GM19043 (cell line): ENCODE data around the gene RNF214.

ENCODE experiments used
- ATAC-seq: cut with Tn5 transposase; IDR thresholded peaks from one replicate; pipeline ENCODE4 v1.9.1; 2021; ENCODE audit warnings: low read depth; ENCODE audit not compliant: unreplicated experiment

Gene RNF214

DNA sequence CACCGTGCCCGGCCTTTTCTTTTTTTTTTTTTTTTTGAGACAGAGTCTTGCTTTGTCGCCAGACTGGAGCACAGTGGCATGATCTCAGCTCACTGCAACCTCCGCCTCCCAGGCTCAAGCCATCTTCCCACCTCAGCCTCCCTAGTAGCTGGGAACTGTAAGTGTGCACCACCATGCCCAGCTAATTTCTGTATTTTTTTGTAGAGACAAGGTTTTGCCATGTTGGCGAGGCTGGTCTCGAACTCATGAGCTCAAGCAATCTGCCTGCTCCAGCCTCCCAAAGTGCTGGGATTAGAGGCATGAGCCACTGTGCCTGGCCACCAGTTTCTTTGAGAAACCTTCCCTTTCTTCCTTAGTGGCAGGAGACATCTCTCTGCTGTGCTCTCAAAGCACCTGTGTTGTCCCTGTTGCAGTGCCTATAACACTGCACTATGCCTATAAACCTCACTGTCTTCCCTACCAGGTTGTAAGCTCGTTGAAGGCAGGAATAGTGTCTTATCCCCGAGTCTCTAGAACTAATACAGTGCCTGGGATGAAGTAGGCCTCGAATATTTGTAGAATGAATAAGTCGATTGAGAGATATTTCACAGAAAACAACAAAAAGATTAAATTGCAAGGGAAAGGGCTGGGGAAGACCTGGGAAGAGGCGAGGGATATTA, 19.6 kb upstream of the RNF214 start:
- no peak for ATAC-seq

DNA sequence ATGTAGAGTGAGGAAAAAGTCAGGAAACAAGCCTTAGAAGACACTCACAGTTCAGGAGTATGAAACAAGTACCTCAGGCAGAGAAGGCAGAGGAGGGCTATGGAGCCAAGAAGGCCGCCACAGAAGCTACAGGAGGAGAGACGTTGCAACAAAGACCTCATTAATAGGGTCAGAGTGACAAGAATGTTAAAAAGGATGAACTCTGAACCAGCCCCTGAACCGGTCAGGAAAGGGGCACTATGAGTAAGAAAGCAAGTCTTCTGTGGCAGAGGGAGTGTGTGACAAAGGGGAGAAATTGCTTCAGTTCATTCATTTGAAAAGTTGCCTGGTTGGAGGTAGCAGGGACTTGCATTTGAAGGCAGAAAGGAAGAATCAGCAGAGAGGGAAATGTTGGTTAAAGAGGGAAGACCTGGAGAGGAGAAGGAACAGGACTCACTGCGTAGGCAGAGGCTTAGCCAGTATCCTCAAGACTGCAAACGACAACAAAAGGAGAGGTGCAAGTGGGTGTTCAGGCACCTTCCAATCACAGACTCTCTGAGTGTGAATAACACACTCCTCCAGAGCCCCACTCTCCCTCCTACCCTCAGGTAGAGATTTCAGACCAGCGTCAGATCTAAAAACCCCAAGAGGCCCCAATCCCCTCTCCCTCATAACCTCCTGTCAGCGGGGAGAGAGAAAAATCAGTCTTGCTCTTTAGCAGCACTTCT, 17.9 kb upstream of the RNF214 start:
- ATAC-seq: no peak

DNA sequence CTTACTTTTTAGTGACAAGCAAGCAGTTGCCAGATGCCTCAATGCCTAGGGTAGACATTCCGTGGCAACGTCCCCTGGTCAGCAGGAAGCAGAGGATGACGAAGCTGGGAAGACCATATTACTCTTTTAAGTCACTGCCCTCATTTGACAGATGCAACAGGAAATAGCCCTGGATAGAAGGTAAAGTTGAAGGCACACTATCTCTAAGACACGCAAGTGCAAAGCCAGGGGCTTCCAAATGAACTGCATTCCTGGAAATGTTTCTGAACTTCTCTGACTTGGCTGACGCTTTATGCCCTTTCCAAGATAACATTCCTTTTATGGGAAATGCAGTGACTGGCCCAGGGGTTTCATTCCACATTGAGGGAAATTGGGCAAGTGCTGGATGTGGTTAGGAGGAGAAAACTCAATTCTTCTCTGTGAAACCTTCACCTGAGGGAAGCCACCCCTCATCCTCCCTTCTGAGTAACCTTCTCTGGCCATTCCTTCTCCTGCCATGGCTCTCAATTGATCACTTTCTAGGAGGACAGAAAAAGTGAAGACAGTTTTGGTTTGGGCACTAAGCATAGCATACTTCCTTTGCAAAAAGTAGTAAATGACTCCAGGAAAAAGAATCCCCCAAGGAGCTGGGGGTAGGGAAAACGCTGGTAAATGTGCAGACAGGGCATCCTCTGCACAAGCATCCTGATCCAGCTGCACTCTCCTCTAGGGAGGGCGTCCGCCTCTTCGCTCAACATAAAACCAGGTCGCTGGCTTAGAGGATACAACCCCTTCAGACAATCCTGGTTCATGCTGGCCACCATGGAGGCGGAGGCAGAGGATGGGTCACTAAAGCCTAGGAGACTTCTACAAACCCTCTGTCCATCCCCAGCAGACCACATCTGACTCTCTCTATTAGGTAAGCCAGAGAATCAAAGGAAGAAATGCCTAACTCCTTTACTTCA, 15.1 kb upstream of the RNF214 start:
- ATAC-seq: no peak

DNA sequence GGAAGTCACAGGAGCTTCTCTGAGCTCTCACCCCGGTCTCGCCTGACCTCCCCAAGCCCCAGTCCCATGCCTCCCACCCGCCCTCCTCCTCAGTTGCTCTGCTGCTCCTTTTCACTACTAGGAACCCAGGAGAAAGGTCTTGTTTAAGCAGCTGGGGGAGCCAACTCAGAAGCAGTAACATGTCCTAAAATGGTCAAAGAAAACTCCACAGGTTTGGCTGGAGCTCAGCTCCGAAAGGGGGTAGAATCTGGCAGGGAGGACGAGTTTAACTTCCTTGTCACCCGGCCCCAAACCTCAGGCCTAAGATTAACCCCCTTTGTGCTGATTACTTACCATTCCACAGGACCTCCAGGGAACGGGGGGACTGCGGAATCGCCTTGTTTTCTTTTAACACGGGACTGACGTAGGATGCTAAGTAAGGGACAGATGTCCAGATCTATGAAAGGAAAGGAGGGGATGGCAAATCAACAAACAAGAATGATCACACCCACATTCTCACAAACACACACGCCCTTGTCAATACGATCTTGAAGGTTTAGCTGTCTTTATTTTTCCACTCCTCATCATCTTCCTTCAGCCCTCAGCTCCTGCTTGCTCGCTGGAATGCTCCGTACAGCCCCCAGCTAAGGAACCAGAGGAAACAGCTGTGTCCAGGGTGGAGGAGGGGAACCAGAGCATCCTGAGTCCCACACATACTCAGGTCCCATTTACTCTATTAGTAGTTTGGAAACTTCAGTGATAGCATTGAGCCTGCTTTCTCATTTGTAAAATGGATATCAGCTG, 14.1 kb upstream of the RNF214 start:
- ATAC-seq: no peak

DNA sequence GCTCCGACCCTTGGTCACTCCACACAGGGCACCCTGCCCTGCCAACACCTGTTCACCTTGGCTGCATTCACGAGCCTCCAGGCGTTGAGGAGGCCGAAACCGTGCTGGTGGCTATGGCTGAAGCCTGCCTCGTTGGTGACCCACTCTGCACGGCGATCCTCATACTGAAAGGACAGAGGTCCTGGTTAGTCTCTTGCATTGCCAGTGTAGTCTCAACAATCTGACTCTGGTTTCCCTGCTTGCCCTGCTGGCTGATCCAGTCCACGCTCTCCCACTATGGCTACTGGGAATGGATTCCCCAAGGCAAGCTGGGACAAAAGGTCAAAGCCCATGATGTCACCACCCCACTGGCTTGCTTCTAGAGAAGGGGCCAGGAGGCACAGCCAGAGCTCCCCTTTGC, 13.5 kb upstream of the RNF214 start:
- ATAC-seq: no peak

DNA sequence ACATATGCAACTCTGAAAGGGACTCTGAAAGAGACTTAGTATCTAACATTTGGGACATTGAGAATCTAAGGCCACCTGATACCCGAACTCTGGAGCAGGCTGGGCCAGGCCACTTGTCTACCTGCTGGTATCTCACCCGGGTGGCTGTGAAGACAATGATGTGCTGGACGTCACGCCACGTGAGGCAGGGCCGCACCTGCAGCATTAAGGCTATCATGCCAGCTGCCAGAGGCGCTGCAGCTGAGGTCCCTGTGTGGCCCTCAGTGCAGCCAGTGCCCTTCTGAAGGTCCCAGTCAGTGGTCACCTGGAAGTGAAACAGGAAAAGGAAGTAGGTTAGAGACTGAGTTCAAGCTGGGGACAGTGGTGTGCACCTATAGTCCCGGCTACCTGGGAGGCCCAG, 13.0 kb upstream of the RNF214 start:
- ATAC-seq: no peak

DNA sequence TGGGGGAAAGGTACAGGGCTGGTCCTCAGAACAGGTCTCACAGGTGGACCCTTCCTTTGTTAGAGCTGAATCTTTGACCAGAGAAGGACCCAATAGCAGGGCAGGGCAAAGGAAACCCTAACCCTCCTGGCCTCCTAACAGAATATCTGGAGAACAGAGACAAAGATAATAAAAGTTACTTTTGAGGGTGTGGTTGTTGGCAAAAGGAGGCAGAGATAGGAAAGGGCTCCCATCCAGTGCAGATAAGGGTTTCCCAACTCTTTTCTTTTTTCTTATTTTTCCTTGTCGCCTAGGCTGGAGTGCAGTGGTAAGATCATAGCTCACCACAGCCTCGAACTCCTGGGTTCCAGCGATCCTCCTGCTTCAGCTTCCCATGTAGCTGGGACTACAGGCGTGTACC, 12.5 kb upstream of the RNF214 start:
- ATAC-seq: no peak

DNA sequence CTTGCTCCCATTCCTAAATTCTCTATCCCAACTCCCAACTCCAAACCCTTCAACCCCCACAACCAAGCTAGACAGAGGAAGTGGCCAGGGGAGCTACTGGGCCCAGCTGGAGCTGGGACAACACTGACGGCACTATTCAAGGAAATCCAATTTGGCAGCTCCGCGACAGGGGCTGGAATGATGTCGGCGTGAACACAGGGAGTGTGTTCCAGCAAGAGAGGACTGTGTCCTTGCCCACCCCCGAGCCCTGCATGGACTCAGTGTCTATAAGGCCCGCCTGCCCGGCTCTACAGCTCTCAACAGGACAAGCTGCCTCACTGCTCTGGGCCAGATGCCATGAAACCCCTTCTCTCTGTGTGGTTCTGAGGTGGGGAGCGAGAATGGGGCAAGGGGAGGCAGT, 11.9 kb upstream of the RNF214 start:
- ATAC-seq: no peak

DNA sequence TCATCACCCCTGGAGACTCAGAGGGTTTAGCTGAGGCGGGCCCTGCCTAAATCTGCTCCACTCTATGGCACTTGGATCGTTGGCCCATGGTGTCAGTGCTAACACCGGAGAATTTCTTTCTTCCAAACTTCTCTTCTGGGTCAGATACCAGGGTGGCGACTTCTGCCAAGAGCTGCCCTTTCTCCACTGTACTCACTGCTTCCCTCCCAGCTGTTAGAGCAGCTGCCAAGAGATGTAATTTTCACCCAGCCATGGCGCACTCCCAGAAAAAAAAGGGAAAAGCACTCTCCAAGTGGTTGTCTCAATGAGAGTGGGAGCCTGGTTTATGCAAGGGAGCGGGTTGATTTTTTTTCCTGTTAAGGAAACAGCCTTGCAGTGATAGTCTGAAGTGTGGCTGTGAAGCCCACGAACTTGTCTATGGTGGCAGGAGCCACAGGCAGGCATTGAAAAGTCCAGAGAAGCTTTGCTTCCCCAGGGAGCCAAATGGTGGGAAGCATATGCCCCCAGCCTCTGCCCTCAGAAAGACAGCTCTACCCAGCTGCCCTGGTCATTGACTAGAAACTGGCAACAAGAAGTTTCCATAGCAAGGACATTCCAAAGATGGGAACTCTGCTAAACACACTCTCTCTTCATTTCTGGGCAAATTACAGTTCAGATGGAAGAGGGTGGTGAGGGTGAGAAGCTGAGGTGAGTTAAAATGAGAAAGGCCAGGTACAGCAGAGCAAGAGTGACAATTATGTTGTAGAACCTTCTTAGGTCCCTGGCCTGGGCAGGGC, 11.3 kb upstream of the RNF214 start:
- no peak for ATAC-seq

DNA sequence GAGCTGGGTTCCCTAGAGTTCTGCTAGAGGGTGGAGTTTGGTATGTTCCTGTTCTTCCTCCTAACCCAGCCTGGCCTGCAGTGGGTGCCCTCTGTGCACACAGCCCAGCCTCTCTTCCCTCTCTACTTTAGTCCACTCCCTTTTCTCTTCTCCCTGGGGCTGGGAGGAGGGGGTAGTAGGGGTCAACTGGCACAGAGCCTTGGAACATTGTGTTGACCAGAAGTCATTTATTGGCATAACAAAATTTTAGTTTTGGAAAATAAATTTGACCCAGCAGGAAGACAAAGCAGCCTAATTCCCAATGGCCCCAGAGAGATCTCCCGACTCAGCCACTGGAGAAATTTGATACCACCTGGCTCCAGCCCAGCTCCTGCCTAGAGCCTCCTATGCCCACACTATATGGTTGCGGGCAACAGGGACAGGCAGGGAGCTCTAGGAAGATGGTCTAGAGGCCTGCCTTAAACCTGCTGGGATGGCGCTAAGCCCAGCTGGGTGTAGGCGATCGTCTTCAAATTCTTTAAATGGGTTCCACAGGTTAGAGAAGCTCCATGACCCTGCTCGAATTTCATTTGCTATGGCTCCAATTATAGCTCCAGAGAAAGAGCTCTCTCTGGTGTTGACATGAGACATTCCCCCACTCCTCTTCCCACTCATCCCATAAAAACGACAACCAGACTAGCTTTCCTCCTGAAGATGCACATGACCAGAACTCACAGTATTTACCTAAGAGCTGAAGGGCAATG, 10.5 kb upstream of the RNF214 start:
- no peak for ATAC-seq

DNA sequence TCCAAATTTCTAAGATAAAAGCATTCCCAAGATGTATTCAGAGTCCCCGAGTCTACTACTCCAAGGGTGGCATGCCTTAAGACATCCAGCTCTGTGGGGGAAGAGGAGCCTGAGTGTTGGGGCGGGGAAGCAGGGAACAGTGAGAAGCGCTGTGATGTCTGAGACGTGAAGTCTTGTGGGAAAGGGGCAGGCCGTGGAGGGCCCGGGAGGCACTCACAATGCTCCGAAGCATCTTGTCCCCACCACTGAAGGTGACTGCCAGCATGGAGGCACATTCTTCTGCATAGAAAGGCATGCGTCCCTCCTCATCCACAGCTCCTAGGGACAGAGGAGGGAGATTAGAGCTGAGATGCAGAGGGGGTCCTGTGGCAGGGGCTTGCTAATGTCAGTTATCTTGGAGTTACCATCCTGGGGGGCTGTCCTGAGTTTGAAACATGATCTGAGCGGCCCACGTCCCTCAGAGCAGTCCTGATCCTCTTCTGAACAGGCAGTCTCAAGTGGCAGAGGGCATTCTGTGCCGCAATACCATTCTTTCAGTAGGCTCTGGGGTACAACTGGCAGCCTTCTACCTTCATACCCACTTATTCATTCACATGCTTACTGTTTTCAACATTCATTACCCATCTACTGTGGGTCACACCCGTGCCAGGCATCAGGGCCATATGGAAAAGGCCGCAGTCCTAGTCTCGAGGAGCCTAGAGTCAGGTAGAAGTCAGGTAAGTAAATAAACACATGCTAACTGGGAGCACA, 9.3 kb upstream of the RNF214 start:
- ATAC-seq: no peak

DNA sequence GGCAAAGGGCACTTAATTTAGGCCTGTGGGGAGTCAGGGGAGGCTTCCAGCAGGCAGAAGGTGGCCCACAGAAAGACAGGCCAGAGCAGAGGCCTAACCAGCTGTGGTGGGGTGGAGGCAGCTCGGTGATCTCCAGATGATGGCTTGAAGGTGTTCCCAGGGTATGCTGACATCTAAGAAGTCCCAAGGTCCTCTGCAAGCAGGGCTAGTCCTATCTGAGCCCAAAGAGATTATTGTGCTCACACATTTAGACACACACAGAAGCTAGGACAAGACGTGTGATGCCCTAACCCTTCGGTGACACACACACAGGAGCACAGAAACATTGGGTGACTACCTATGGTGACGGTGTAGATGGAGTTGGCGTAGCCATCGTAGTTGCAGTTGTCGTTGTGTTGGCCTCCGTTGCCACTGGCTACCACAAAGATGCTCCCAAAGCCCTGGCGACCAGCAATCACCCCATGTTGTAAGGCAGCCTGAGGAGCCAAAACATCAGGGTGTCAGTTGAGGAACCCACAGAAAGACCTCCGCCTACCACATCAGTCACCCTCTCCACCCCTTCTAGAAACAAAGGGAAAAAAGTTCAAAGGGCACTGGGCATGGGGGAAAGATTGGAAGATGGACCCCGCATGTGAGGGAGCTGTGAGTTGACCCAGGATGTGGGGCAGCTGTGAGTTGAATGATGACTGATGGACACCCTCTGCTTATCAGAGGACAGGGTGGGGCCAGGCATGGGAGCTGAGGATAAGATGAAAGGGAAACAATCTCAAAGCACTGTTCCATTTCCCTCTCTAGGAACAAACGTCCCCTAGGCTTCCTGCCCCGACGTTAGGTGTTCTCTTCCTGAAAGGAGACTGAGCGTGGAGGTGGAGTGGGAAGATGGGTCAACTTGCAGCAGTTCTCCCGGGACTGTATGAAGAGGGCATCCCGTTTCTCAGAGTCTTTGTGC, 8.5 kb upstream of the RNF214 start:
- no peak for ATAC-seq

DNA sequence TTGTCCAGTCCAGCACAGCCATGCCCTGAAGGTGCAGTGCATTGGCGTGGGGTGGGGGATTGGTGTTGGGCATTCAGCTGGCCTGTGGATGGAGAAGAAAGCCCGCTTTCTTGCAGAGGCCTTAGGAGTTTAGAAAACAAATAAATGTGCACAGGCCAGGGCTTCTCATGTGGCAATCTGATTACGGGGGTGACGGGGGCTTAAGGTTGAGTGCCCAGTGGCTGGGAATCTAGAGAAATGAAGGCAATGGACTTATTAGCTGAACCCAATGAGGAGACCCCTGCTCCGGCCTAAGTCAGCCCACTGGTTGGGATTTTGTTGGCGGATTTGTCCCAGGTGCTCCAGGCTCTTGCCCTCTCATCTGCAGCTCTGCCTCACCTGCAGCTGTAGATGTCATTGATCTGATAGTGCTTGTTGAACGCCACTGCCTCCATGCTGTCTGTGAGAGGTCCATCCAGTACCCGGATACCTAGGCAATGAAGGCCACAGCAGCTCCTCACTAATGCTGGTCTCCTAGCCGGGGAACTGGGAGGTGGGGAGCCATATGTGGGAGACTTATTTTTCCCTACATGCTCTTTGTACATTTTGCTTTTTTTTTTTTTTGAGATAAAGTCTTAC, 6.8 kb upstream of the RNF214 start:
- ATAC-seq: no peak

DNA sequence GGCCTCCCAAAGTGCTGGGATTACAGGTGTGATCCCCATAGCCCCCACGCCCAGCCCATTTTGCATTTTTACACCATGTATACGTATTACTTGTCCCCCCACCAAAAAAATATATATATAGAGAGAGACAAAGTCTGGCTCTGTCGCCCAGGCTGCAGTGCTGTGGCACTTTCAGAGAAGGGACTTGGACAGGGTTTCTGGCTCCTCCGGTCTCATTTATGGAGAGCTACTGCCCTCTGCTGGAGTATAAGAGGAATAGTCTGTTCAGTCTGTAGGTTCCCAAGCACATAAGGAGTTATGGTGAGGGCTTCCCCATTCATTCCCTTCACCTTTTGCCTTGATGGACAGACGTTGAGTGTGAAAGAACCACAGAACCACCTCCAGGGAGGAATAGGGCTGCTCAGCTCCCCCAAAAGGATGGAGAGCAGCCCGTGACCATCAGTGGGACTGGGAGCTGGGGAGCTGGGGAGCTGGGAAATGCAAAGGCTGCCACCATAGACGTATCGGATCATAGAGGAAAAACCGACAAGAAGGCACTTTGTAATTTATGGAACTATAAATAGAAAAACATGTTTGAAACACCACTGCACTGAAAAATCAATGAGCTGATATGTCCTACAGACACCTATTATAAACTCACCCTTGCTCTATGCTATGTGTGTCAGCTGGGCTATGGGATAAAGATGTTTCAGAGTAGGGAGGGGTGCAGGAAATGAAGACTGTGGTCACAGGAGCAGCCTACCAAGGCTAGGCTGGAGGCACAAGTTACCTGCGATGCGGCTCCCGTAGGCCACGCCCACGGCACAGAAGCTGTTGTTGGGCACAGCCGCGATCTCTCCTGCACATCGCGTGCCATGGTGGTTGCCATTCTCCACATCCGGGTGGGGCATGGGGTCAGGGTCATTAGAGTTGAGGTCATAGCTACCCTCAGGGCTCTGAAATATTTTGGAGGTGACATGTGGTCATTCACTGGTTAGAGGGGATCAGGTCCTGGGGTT, 5.8 kb upstream of the RNF214 start:
- no peak for ATAC-seq

DNA sequence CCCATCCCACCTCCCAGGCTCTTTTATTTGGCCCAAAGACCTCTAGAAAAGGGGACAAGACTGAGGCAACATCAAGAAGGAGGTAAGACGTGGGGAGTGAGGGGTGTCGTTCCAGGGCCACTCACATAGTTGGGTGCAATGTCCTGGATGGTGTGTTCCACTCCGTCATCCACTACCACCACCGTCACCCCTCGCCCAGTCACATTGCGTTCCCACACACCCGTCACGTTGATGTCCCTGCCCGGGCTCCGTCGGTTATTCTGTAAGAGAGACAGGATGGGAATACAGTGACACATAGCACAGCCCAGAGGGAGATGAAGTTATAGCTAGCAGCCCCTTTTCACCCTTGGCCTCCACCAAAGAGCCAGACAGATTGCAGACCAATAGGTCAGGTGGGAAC, 4.4 kb upstream of the RNF214 start:
- no peak for ATAC-seq

DNA sequence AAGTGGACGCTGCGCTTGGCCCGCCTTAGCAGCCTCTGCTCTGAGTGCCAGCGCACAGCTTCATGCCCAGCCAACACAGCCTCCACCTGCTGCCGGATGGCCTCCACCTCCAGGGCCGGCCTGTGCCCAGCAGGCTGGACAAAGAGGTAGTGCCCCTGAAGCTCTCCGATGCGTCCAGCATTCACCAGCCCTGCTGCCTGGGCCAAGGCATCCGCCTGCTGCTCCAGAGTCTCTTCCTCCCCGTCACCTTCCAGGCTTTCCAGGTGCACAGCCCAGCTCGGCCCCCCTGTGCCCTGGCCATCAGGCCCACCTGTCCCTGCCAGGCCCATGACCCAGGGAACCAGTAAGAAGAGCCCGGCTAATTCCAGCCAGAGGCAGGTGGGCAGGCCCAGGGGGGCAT, 3.1 kb upstream of the RNF214 start:
- no peak for ATAC-seq
